C4-2B (cell line): Measurements from ENCODE around the gene ERICH2.

Source experiments
- CTCF ChIP-seq: fragments of 450-650 bp; conservative IDR thresholded peaks from 2 replicates; pipeline ENCODE4 v1.5.1; 2017; ENCODE audit warnings: mild to moderate bottlenecking
- ZFX ChIP-seq: fragments of 450-650 bp; IDR thresholded peaks from 2 replicates; pipeline ENCODE4 v1.6.1; 2017

- no peak for TF ChIP-seq CTCF
- TF ChIP-seq ZFX, result no peak
These were observed 25.8 kb upstream of the ERICH2 start for GRCh38 chr2:170744248-170745002.
